ENCODE data around the gene AMOT. TPM values are rescaled to one million over a fixed set of nuclear protein-coding genes. Genes with fewer than 3 reads are reported as not detected.
"Not testable (repeated sequence)": the region's sequence is repeated elsewhere in the genome, so short reads cannot be mapped to it uniquely, and the experiment has no call there.

Gene AMOT
- total RNA-seq, 1 donor: 5.1 TPM

DNA sequence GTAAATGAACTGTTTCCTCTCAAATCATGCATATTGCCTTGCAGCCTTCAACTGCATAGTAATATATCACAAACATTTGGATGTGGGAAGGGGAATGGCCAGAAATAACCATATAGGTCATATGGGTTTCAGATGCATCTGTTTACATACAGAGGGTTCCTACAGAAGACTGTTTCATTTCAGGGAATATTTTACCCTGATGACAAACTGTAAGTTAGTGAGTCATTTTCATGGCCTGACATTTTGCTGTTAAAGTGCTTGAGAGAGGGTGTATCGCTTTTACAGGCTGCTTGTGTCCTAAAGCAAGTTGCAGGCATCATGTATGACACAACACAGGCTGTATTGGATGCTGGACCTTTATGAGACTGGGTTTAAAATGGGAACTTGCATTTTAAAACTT, 25.5 kb upstream of the AMOT start:
- Histone ChIP-seq H3K4me3 (ENCODE audit: insufficient read depth, low read length) (no peak overlapping the region), H3K27me3 (ENCODE audit: insufficient read depth, low read length) (peaks cover 12% of the 10 kb centered on the region), H4K20me1 (ENCODE audit: insufficient read depth, low read length) (no peaks in the 10 kb centered on the region), H3K4me1 (ENCODE audit: insufficient read depth, low read length) (no peaks in the 10 kb centered on the region), H3K27ac (ENCODE audit: low read depth, low read length) (no peak overlapping the region), H3K79me2 (ENCODE audit: insufficient read depth, low read length) (no peaks in the 10 kb centered on the region), H3K4me2 (ENCODE audit: insufficient read depth, low read length) (no peak overlapping the region), H3K36me3 (ENCODE audit: insufficient read depth, low read length) (no peaks in the 10 kb centered on the region), H2AFZ (ENCODE audit: low read length) (no peak overlapping the region), H3K9me3 (ENCODE audit: low read depth, low read length) (no peaks in the 10 kb centered on the region)
- DNase-seq (ENCODE audit: insufficient read length, low spot score, missing footprints): no peak
- TF ChIP-seq, protein P1, sequence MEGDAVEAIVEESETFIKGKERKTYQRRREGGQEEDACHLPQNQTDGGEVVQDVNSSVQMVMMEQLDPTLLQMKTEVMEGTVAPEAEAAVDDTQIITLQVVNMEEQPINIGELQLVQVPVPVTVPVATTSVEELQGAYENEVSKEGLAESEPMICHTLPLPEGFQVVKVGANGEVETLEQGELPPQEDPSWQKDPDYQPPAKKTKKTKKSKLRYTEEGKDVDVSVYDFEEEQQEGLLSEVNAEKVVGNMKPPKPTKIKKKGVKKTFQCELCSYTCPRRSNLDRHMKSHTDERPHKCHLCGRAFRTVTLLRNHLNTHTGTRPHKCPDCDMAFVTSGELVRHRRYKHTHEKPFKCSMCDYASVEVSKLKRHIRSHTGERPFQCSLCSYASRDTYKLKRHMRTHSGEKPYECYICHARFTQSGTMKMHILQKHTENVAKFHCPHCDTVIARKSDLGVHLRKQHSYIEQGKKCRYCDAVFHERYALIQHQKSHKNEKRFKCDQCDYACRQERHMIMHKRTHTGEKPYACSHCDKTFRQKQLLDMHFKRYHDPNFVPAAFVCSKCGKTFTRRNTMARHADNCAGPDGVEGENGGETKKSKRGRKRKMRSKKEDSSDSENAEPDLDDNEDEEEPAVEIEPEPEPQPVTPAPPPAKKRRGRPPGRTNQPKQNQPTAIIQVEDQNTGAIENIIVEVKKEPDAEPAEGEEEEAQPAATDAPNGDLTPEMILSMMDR (IDR thresholded peaks at IDR 0.05; ENCODE audit: extremely low read depth, low read depth, low read length): no peak

DNA sequence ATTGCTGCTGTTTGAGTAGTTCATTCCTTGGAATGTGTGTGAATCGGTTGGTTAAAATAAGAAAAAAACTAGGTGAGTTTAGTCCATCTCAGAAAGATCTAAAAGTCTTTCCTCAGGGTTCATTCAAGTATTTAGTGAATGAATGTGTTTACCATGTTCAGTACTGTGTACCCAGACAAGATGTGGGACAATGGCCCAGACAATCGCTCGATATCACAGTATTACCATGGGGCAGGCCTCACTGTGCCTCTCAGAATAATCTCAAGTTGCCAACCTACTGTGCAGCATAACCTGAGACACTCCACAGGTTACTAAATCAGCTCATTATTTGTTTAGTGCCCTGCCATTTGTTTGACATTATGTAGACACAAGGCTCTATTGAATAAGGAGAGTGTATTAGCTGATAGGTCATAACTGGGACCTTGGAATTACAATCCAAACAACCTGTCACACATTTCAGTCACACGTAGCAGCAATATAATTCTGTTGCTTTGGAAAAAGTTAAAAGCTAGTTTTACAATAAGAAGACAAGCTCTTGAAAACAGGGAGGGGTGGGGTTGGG, 24.9 kb upstream of the AMOT start:
- Histone ChIP-seq H3K4me2 (ENCODE audit: insufficient read depth, low read length) (no peak overlapping the region), H3K4me1 (ENCODE audit: insufficient read depth, low read length) (no peaks in the 10 kb centered on the region), H3K27me3 (ENCODE audit: insufficient read depth, low read length) (peaks cover 12% of the 10 kb centered on the region), H2AFZ (ENCODE audit: low read length) (no peak overlapping the region), H3K36me3 (ENCODE audit: insufficient read depth, low read length) (no peaks in the 10 kb centered on the region), H3K79me2 (ENCODE audit: insufficient read depth, low read length) (no peaks in the 10 kb centered on the region), H3K4me3 (ENCODE audit: insufficient read depth, low read length) (no peak overlapping the region), H3K9me3 (ENCODE audit: low read depth, low read length) (no peaks in the 10 kb centered on the region), H3K27ac (ENCODE audit: low read depth, low read length) (no peak overlapping the region), H4K20me1 (ENCODE audit: insufficient read depth, low read length) (no peaks in the 10 kb centered on the region)
- DNase-seq (ENCODE audit: insufficient read length, low spot score, missing footprints): no peak
- TF ChIP-seq, protein P1 (IDR thresholded peaks at IDR 0.05; ENCODE audit: extremely low read depth, low read depth, low read length): no peak

GRCh38 chrX:112863850-112864249, 23.2 kb upstream of the AMOT start:
- no peak for DNase-seq (ENCODE audit: insufficient read length, low spot score, missing footprints)

GRCh38 chrX:112857478-112857878, 16.8 kb upstream of the AMOT start:
- Histone ChIP-seq H3K4me3 (ENCODE audit: insufficient read depth, low read length) (no peak overlapping the region), H3K9me3 (ENCODE audit: low read depth, low read length) (no peaks in the 10 kb centered on the region), H3K27me3 (ENCODE audit: insufficient read depth, low read length) (peaks cover under 1% of the 10 kb centered on the region), H3K4me1 (ENCODE audit: insufficient read depth, low read length) (no peaks in the 10 kb centered on the region), H3K4me2 (ENCODE audit: insufficient read depth, low read length) (no peak overlapping the region), H2AFZ (ENCODE audit: low read length) (no peak overlapping the region), H4K20me1 (ENCODE audit: insufficient read depth, low read length) (no peaks in the 10 kb centered on the region), H3K27ac (ENCODE audit: low read depth, low read length) (no peak overlapping the region), H3K79me2 (ENCODE audit: insufficient read depth, low read length) (no peaks in the 10 kb centered on the region), H3K36me3 (ENCODE audit: insufficient read depth, low read length) (no peaks in the 10 kb centered on the region)
- DNase-seq (ENCODE audit: insufficient read length, low spot score, missing footprints): no peak
- TF ChIP-seq, protein P1 (IDR thresholded peaks at IDR 0.05; ENCODE audit: extremely low read depth, low read depth, low read length): no peak

More at GRCh38 chrX:112863850-112864249, 23.2 kb upstream of the AMOT start:
- H2AFZ ChIP-seq (ENCODE audit: low read length): no peak overlapping the region
- no peaks in the 10 kb centered on the region for H4K20me1 ChIP-seq (ENCODE audit: insufficient read depth, low read length)
- no peaks in the 10 kb centered on the region for H3K36me3 ChIP-seq (ENCODE audit: insufficient read depth, low read length)
- no peak overlapping the region for H3K4me3 ChIP-seq (ENCODE audit: insufficient read depth, low read length)
- TF ChIP-seq, protein P1 (IDR thresholded peaks at IDR 0.05; ENCODE audit: extremely low read depth, low read depth, low read length): no peak
- H3K79me2 ChIP-seq (ENCODE audit: insufficient read depth, low read length): no peaks in the 10 kb centered on the region
- H3K27me3 ChIP-seq (ENCODE audit: insufficient read depth, low read length): peaks cover 12% of the 10 kb centered on the region
- H3K9me3 ChIP-seq (ENCODE audit: low read depth, low read length): no peaks in the 10 kb centered on the region
- no peak overlapping the region for H3K4me2 ChIP-seq (ENCODE audit: insufficient read depth, low read length)
- H3K4me1 ChIP-seq (ENCODE audit: insufficient read depth, low read length): no peaks in the 10 kb centered on the region
- H3K27ac ChIP-seq (ENCODE audit: low read depth, low read length): no peak overlapping the region

GRCh38 chrX:112854901-112855300, 14.3 kb upstream of the AMOT start:
- not testable (repeated sequence) for H3K79me2 ChIP-seq (ENCODE audit: insufficient read depth, low read length); H3K4me1 ChIP-seq (ENCODE audit: insufficient read depth, low read length); H2AFZ ChIP-seq (ENCODE audit: low read length); H3K9me3 ChIP-seq (ENCODE audit: low read depth, low read length); H3K4me3 ChIP-seq (ENCODE audit: insufficient read depth, low read length); H4K20me1 ChIP-seq (ENCODE audit: insufficient read depth, low read length); H3K27ac ChIP-seq (ENCODE audit: low read depth, low read length); H3K4me2 ChIP-seq (ENCODE audit: insufficient read depth, low read length); H3K36me3 ChIP-seq (ENCODE audit: insufficient read depth, low read length); DNase-seq (ENCODE audit: insufficient read length, low spot score, missing footprints)
- H3K27me3 ChIP-seq (ENCODE audit: insufficient read depth, low read length): peaks cover 12% of the 10 kb centered on the region

Measured in osteoblast (primary cell).